Epithelial cell of proximal tubule (primary cell): ENCODE results near the gene ACACA. TPM values are rescaled to one million over a fixed set of nuclear protein-coding genes. Genes with fewer than 3 reads are reported as not detected.
A peak's percentile ranks its signal among the peaks of the same experiment; 100 is the strongest.

ENCODE experiments used
- DNase-seq: peaks from one replicate; pipeline ENCODE4 v3.0.0-alpha.2; 2011; ENCODE audit warnings: low read depth
- H3K4me3 ChIP-seq: 2 replicates; pipeline ENCODE4 v1.5.1; 2011; ENCODE audit warnings: low read depth, mild to moderate bottlenecking, low read length
- CTCF ChIP-seq: conservative IDR thresholded peaks from 2 replicates; pipeline ENCODE4 v1.5.1; 2012; ENCODE audit warnings: low read depth, mild to moderate bottlenecking, low read length
- total RNA-seq: library from RNA; depleted of rRNA; stranded (reverse); fragments of >200 nt; gene quantifications from 2 replicates; pipeline ENCODE4 v1.2.3, GENCODE V29; 2015

ACACA gene
- total RNA-seq, 1 donor from 2014 or later, result 26.4 TPM

GRCh38 chr17:37392024-37392590 lies 14.5 kb downstream of the ACACA start:
- peak overlapping the region; percentile 27 for H3K4me3 ChIP-seq
- DNase-seq, result peak; percentile 71
- TF ChIP-seq CTCF, result no peak

GRCh38 chr17:37391146-37391545 lies 15.5 kb downstream of the ACACA start:
- no peak overlapping the region for H3K4me3 ChIP-seq
- DNase-seq, result no peak
- no peak for TF ChIP-seq CTCF

GRCh38 chr17:37389160-37389559 lies 17.5 kb downstream of the ACACA start:
- no peak for DNase-seq
- TF ChIP-seq CTCF, result no peak
- H3K4me3 ChIP-seq, result no peak overlapping the region

GRCh38 chr17:37388266-37388665 lies 18.4 kb downstream of the ACACA start:
- no peak for DNase-seq
- H3K4me3 ChIP-seq, result no peak overlapping the region
- TF ChIP-seq CTCF, result no peak

GRCh38 chr17:37386462-37386861 lies 20.2 kb downstream of the ACACA start:
- DNase-seq, result no peak
- no peak overlapping the region for H3K4me3 ChIP-seq
- no peak for TF ChIP-seq CTCF

GRCh38 chr17:37385474-37385990 lies 21.1 kb downstream of the ACACA start:
- TF ChIP-seq CTCF, result no peak
- no peak for DNase-seq
- no peak overlapping the region for H3K4me3 ChIP-seq

GRCh38 chr17:37384560-37385149 lies 22.0 kb downstream of the ACACA start:
- no peak for DNase-seq
- H3K4me3 ChIP-seq, result no peak overlapping the region
- no peak for TF ChIP-seq CTCF
